Stimulated activated naive B cell treated with anti-CD40 and anti-IgM and Interleukin-4, amounts not matched to agents 10 μg/mL and 1 μg/mL and 100 μg/mL, for 72 hours (primary cell): ENCODE data around the gene GRAMD2A.

Experiments used
- ATAC-seq, 2 donors: fragments of 150-1000 bp; cut with Tn5 transposase; replicated peaks; 2 replicates each; pipeline ENCODE4 v1.10.0; 2021; ENCODE audit warnings: moderate library complexity in 1 of 2
- DNase-seq: peaks from one replicate; pipeline ENCODE4 v3.0.0; 2021
- H3K27ac Mint-ChIP-seq: one replicate; pipeline ENCODE4 v1.8.0; 2022; ENCODE audit warnings: mild to moderate bottlenecking, mixed read lengths
- H3K27me3 Mint-ChIP-seq, 2 donors: one replicate each; pipeline ENCODE4 v1.8.0; 2022; ENCODE audit warnings: mixed read lengths in 2 of 2
- H3K36me3 Mint-ChIP-seq, 2 donors: one replicate each; pipeline ENCODE4 v1.8.0; 2022; ENCODE audit warnings: mixed read lengths in 2 of 2, mild to moderate bottlenecking in 1 of 2
- H3K4me1 Mint-ChIP-seq, 2 donors: one replicate each; pipeline ENCODE4 v1.8.0; 2022; ENCODE audit warnings: mixed read lengths in 2 of 2, mild to moderate bottlenecking in 1 of 2
- H3K4me3 Mint-ChIP-seq, 2 donors: one replicate each; pipeline ENCODE4 v1.8.0; 2022; ENCODE audit warnings: mild to moderate bottlenecking in 2 of 2, mixed read lengths in 2 of 2, moderate library complexity in 1 of 2
- H3K9me3 Mint-ChIP-seq, 2 donors: one replicate each; pipeline ENCODE4 v1.8.0; 2022; ENCODE audit warnings: mixed read lengths in 2 of 2, mild to moderate bottlenecking in 1 of 2

GRAMD2A gene

DNA sequence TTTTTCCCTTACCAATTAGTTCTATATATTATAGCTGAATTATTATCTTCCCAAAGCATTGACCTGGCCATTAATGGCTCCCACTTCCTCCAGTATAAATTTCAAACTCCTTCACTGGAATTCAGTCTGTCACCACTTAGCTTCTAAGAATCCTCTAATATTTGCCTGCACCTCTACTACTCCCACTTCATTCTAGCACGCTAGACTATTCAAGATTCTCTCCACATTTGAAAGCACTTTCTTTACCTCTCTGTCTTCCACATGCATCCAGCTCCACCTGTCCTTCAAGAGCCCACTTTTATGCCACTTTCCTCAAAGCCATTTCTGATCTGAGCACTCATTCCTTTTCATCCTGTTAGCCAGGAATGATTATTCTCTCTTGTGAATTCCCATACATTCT lies 64.4 kb downstream of the GRAMD2A start:
- H3K4me1 Mint-ChIP-seq, result peaks cover 2 to 9% of the 10 kb centered on the region in 2 donors
- H3K27ac Mint-ChIP-seq, result no peak overlapping the region
- DNase-seq (no peak), ATAC-seq (no peak)
- H3K4me3 Mint-ChIP-seq, result no peak overlapping the region
- H3K36me3 Mint-ChIP-seq, result no peaks in the 10 kb centered on the region
- no peaks in the 10 kb centered on the region for H3K9me3 Mint-ChIP-seq
- H3K27me3 Mint-ChIP-seq, result no peaks in the 10 kb centered on the region

DNA sequence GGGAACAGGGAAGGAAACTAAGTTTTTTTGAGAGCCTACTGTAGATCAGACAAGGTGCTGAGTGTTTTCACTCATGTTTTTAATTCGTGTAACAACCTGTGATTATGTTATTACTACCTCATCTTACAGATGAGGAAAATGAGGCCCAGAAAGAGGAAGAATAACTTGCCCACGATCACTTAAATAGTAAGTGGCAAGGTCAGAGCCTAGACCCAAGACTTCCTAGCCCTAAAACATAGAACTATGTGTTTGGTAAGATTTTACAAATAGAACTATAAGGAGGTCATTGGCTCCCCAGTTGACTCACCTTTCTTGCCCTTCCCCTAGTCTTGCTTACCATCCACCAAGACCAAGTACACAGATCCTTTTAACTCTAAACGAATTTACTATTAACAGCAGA lies 65.7 kb downstream of the GRAMD2A start:
- H3K27ac Mint-ChIP-seq, result peak overlapping the region; percentile 42
- no peaks in the 10 kb centered on the region for H3K27me3 Mint-ChIP-seq
- DNase-seq (no peak), ATAC-seq (peak; percentile 84)
- H3K9me3 Mint-ChIP-seq, result no peaks in the 10 kb centered on the region
- H3K4me3 Mint-ChIP-seq, result no peak overlapping the region
- no peaks in the 10 kb centered on the region for H3K36me3 Mint-ChIP-seq
- H3K4me1 Mint-ChIP-seq, result peaks cover 2 to 9% of the 10 kb centered on the region in 2 donors

DNA sequence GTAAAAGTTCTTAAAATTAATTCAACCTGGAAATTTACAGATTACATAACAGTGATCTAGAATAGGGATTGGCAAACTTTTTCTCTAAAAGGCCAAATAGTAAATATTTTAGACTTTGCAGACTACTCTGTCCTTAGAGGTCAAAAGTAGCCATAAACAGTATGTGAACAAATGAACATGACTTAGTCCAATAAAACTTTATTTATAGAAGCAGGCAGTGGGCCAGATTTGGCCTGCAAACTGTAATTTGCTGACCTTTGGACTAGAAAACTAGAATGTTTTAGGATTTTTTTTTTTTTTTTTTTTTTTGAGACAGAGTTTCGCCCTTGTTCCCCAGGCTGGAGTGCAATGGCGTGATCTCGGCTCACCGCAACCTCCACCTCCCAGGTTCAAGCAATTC lies 67.3 kb downstream of the GRAMD2A start:
- Mint-ChIP-seq H3K27me3 (no peaks in the 10 kb centered on the region), H3K4me3 (no peak overlapping the region), H3K4me1 (peaks cover 2 to 9% of the 10 kb centered on the region in 2 donors), H3K9me3 (no peaks in the 10 kb centered on the region), H3K27ac (no peak overlapping the region), H3K36me3 (no peaks in the 10 kb centered on the region)
- ATAC-seq (no peak), DNase-seq (no peak)

DNA sequence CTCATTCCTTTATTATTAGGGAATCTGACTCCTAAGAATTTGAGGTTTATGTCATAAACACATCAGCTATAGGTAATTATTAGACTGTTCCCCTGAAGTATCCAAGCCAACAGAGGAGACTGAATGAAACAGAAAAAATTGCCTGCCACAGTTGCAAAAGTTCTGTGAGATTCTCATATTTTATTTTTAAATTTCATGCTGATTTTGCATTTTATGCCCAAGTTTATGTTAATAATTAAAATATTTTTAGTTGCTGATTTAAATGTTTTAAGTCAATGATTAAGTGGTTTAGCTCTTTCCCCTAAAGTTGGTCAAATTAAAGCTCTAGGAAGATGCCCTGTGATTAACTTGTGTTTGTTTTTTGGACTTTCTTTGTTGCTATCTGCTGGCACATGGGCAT lies 69.2 kb downstream of the GRAMD2A start:
- no peaks in the 10 kb centered on the region for H3K9me3 Mint-ChIP-seq
- peaks cover 2 to 9% of the 10 kb centered on the region in 2 donors for H3K4me1 Mint-ChIP-seq
- H3K4me3 Mint-ChIP-seq, result no peak overlapping the region
- H3K27me3 Mint-ChIP-seq, result no peaks in the 10 kb centered on the region
- no peak for ATAC-seq
- H3K36me3 Mint-ChIP-seq, result no peaks in the 10 kb centered on the region
- no peak overlapping the region for H3K27ac Mint-ChIP-seq
- DNase-seq, result no peak

DNA sequence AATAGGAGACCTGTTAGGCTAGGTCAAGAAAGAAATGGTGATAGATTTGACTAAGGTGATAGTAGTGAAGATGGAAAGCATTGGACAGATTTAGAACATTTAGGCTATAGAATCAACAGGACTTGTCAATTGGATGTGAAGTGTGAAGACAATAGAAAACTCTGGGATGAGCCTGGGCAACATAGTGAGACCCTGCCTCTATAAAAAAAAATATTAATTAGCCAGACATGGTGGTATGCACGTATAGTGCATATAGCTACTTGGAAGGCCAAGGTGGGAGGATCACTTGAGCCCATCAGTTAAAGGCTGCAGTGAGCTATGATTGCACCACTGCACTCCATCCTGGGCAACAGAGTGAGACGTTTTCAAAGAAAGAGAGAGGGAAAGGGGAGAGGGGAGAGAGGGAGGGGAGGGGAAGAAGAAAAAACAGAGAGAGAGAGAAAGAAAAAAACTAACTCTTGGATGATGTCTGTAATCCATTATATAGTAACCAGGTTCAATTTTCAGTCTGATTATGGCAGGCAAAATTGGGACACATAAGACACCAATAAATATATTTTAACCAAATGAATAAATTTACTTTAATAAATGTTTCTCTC lies 69.8 kb downstream of the GRAMD2A start:
- DNase-seq, result no peak
- no peak for ATAC-seq
- Mint-ChIP-seq H3K27ac (peak overlapping the region; percentile 15), H3K9me3 (no peaks in the 10 kb centered on the region), H3K4me3 (no peak overlapping the region), H3K27me3 (no peaks in the 10 kb centered on the region), H3K4me1 (peaks cover 2 to 9% of the 10 kb centered on the region in 2 donors), H3K36me3 (no peaks in the 10 kb centered on the region)

DNA sequence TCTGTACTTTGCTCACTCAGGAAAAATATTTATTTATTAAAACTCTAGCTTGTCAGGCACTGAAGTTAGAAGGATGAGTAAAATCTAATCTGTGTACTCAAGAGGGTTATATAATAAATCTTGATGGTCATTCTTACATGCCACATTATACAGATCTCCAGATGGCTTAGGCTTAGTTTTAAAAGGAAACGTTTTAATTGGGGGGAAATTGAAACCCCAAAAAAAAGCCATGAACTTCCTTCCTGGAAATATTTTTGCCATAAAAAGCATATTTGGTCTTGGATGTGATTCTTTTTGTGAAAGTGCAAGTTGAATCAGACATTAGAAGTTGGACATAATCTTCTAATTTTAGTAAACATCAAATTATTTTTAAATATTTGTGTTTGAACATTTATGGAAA lies 73.4 kb downstream of the GRAMD2A start:
- H3K9me3 Mint-ChIP-seq, result no peaks in the 10 kb centered on the region
- H3K36me3 Mint-ChIP-seq, result no peaks in the 10 kb centered on the region
- peaks cover 3 to 8% of the 10 kb centered on the region in 2 donors for H3K4me1 Mint-ChIP-seq
- DNase-seq, result no peak
- H3K27me3 Mint-ChIP-seq, result no peaks in the 10 kb centered on the region
- no peak overlapping the region for H3K4me3 Mint-ChIP-seq
- H3K27ac Mint-ChIP-seq, result no peak overlapping the region
- no peak for ATAC-seq

DNA sequence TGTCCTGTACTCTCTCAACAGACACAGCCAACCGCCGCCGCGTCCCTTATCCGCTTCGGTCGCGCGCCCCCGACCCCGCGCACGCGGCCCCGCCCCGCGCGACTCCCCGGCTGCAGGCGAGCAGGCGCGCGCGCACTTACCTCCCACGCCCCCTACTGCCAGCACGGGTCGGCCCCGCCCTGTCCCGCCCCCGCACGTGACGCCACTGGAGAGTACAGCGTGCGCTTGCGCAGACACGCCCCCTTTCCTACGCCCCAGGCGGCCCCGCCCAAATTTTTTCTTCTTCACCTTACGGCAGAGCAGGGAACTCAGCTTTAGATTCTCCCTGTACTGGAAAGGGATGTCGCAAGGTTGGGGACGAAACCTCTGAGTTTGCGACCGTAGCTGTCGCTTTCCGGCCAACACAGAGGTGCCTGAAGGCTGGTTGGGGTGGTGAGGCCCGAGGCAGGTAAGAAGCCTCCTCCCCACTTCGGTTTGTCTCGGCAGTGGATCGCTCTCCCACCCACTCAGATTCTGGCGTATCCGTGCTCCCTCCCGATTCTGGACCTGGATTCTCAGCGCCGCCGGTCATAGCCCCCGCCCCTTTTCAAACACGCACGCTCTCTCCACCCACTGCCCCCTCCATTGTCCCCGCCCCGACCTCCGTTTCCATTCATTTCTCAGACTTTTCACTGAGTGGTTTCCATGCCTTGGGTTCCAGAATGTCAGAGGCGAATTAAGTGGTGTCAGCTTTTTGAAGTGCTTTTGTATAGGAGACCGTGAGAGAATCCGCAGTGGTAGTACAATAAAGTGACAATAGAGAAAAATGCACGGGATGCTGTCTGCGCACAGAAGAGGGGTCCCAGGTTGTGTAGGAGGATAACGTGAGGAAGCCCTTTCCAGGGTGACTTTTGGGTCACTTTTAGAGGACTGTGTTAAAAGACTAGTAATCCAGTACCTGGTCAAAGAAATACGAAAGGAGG lies 79.3 kb downstream of the GRAMD2A start, which contains the start of the genes MYO9A and SENP8:
Gene MYO9A, minus strand, starts transcription at position 134 of the 962 bp plus-strand sequence. CDS start 71,587 bp downstream, outside the sequence.
Gene SENP8, plus strand, starts transcription at position 387 of the 962 bp plus-strand sequence. CDS start 21,221 bp downstream, outside the sequence.
- H3K27me3 Mint-ChIP-seq, result no peaks in the 10 kb centered on the region
- ATAC-seq (peak; percentile 64 to 74), DNase-seq (peak; percentile 96)
- H3K4me1 Mint-ChIP-seq, result peaks cover 22 to 51% of the 10 kb centered on the region in 2 donors
- no peaks in the 10 kb centered on the region for H3K9me3 Mint-ChIP-seq
- H3K4me3 Mint-ChIP-seq, result peak within 1 kb of the TSS; percentile 87 to 96
- peak within 1 kb of the TSS; percentile 100 for H3K27ac Mint-ChIP-seq
- peaks cover 2 to 4% of the 10 kb centered on the region in 2 donors for H3K36me3 Mint-ChIP-seq

DNA sequence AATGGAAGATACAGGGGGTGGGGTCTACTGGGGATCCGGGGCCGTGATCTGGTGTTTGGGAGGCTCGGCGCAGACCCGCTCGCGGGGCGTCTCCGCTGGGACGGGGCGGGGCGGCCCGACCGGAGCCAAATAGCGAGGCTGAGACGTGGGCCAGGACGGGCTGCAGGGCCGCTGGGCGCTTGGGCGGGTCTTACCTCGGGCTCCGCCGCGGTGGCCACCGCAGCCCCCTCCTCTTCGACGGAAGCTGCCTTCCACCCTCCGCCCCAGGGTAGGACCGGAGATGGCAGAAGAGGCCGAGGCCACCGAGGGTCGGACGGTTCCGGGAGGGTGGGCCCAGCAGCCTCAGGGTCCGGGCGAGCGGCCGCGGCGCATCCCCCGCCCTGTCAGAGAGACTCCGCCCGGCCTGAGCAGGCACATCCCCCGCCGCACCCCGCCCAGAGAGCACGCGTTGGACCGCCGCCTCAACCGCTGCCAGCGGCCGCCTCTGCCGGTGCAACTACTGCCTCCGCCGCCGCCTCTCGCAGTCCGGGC lies 80.0 kb downstream of the GRAMD2A start:
- Mint-ChIP-seq H3K4me1 (peaks cover 24 to 56% of the 10 kb centered on the region in 2 donors), H3K9me3 (no peaks in the 10 kb centered on the region), H3K4me3 (peak overlapping the region; percentile 87 to 96), H3K36me3 (peaks cover 2 to 4% of the 10 kb centered on the region in 2 donors), H3K27me3 (no peaks in the 10 kb centered on the region), H3K27ac (peak overlapping the region; percentile 92)
- ATAC-seq, result peak; percentile 78
- DNase-seq, result peak; percentile 72

DNA sequence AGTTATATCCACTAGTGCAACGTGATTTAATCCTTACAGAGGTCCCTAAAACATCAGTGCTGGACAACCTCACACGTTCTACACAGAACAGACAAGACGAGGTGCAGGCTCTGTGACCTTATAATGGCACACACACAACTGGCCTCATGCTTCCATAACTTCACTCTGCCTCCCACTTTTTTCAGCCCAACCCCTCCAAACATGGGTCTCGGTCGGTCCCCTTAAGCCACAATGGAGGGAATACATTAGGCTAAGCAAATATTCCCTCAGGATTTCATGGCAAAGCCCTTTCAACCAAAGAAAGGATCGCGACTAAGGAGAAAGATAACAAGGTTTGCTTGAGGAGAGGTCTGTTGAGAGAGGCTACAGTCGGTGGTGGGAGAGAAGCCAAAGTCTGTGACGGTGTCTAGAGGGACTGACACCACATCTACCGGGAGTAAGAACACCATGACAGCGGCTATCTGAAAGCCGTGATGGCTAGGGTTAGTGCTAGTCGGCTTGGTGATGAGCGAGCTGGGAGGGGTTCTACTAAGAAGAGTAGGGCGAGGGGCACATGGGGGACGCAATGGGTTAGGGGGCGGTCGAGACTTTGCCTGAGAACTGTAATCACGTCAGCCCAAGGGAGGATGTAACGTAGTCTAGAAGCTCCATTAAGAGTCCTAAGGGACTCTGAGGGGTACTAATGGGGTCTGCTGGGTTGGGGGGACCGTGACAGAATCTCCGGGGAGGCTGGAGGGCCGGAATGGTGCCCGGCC lies 80.7 kb downstream of the GRAMD2A start:
- Mint-ChIP-seq H3K4me1 (peaks cover 24 to 56% of the 10 kb centered on the region in 2 donors), H3K27ac (peak overlapping the region; percentile 92), H3K9me3 (no peaks in the 10 kb centered on the region), H3K36me3 (peaks cover 2 to 4% of the 10 kb centered on the region in 2 donors), H3K27me3 (no peaks in the 10 kb centered on the region), H3K4me3 (peak overlapping the region; percentile 87 to 96)
- peak; percentile 3 to 13 for ATAC-seq
- DNase-seq, result no peak

DNA sequence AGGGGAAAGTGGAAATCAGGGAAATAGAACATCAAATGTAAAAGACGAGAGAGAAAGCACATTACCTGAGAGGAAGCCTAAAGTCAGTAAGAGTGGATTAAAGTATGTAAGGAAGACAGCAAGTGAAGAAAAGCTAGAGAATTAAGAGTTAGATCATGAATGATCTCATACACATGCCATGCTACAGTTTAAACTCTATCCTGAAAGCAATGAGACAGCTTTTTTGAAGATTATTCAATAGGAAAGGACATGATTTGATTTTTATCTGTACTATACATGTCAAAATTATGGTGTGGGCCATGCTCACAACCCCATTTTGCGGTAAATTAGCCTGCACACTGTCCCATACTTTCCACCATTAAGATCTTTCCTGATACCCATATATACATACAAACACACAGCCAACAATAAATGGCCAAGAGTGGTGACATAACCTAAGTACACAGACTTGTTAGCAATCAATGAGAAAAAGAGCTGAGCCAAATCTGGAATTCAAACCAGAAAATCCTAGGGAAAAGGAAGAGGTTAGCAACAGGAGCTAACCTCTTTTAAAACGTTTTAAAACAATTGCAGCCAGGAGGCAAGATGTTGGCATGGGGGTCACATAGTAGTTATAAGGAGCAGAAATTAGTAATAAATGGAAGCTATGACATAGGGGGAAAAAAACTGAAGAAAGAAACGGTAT lies 84.1 kb downstream of the GRAMD2A start:
- DNase-seq (no peak), ATAC-seq (no peak)
- Mint-ChIP-seq H3K27ac (no peak overlapping the region), H3K9me3 (no peaks in the 10 kb centered on the region), H3K27me3 (no peaks in the 10 kb centered on the region), H3K36me3 (peaks cover 2 to 4% of the 10 kb centered on the region in 2 donors), H3K4me1 (peaks cover 19 to 41% of the 10 kb centered on the region in 2 donors), H3K4me3 (no peak overlapping the region)

DNA sequence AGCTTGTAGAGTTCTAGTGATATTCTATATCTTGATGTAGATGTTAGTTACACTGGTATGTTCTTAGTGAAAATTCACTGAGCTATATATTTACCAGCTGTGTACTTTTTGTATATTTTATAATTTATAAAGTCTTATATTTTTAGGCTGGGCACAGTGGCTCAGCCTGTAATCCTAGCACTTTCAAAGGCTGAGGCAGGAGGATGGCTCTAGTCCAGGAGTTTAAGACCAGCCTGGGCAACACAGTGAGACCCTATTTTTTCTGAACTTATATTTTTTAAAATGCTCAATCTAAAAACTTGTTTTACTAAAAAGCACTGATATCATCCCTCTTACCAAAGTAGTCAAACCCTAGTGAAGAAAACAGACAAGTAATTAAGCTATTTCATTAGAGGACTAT lies 84.8 kb downstream of the GRAMD2A start:
- no peak overlapping the region for H3K4me3 Mint-ChIP-seq
- DNase-seq, result no peak

DNA sequence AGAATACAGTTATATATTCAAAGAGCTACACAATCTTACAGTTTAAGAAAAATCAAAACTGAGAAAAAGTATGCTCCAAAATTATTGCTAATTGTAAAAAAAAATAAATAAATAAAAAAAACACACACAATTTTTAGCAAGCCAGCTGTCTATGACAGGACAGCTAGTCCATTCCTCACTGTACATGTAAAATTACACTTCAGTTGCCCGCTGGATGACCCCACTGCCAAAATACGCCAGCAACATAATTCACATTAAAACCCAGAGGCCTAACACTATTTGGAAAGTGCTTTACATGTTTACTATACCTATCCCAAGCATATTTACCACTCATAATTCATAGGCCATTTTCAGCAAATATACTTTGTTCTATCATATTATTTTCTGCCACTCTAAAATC lies 85.5 kb downstream of the GRAMD2A start:
- Mint-ChIP-seq H3K27me3 (no peaks in the 10 kb centered on the region), H3K4me3 (no peak overlapping the region), H3K9me3 (no peaks in the 10 kb centered on the region), H3K27ac (no peak overlapping the region), H3K36me3 (peaks cover 2 to 4% of the 10 kb centered on the region in 2 donors), H3K4me1 (peaks cover 21 to 40% of the 10 kb centered on the region in 2 donors)
- DNase-seq, result no peak
- no peak for ATAC-seq

More for the DNA sequence above, 84.8 kb downstream of the GRAMD2A start:
- H3K4me1 Mint-ChIP-seq, result peaks cover 21 to 41% of the 10 kb centered on the region in 2 donors
- H3K27ac Mint-ChIP-seq, result no peak overlapping the region
- ATAC-seq, result no peak
- H3K36me3 Mint-ChIP-seq, result peaks cover 2 to 4% of the 10 kb centered on the region in 2 donors
- H3K9me3 Mint-ChIP-seq, result no peaks in the 10 kb centered on the region
- H3K27me3 Mint-ChIP-seq, result no peaks in the 10 kb centered on the region

DNA sequence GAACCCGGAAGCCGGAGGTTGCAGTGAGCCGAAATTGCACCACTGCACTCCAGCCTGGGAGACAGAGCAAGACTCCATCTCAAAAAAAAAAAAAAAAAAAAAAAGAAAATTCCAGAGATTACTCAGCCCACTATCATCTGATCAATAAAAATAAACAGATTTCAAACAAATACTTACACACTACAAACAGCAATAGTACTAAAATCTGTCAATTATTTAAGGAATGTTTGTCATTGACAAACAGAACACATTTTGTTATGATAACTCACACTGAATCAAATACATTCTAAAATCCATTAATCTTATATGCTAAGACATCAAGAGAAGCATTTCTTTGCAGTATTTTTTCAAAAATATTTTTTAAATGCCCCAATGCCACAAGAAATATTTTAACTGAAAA lies 87.2 kb downstream of the GRAMD2A start:
- no peaks in the 10 kb centered on the region for H3K27me3 Mint-ChIP-seq
- H3K27ac Mint-ChIP-seq, result no peak overlapping the region
- no peaks in the 10 kb centered on the region for H3K9me3 Mint-ChIP-seq
- H3K4me1 Mint-ChIP-seq, result peaks cover 15 to 22% of the 10 kb centered on the region in 2 donors
- ATAC-seq (no peak), DNase-seq (no peak)
- peaks cover 0 to 4% of the 10 kb centered on the region in 2 donors for H3K36me3 Mint-ChIP-seq
- H3K4me3 Mint-ChIP-seq, result no peak overlapping the region
